WTC11 (cell line): Measurements from ENCODE around the gene LRRC1. TPM values are rescaled to one million over a fixed set of nuclear protein-coding genes. Genes with fewer than 3 reads are reported as not detected.

Experiments
- ATAC-seq: fragments of 200-7000 bp; cut with Tn5 transposase; 2 replicates; pipeline ENCODE4 v1.10.0; 2021; ENCODE audit warnings: mild to moderate bottlenecking, moderate library complexity
- CTCF ChIA-PET: fragments of 300-600 bp; sonication (Branson Sonifier 250); formaldehyde crosslinking; loops from one replicate; lab custom pipeline; 2021; ENCODE audit warnings: antibody characterized with exemption; lab: Charles Lee
- POLR2A ChIA-PET: fragments of 350-600 bp; sonication (Branson Sonifier 250); formaldehyde crosslinking; loops from one replicate; lab custom pipeline; 2021; ENCODE audit warnings: antibody characterized with exemption; lab: Charles Lee
- DNase-seq: peaks from one replicate; pipeline ENCODE4 v3.0.0; 2021; ENCODE audit warnings: low spot score
- H3K27ac Mint-ChIP-seq: 2 replicates; pipeline ENCODE4 v1.8.0; 2021; ENCODE audit warnings: mixed read lengths
- H3K27me3 Mint-ChIP-seq: 2 replicates; pipeline ENCODE4 v1.8.0; 2021; ENCODE audit warnings: low read depth, mild to moderate bottlenecking, moderate library complexity, mixed read lengths
- H3K36me3 Mint-ChIP-seq: 2 replicates; pipeline ENCODE4 v1.8.0; 2021; ENCODE audit warnings: mixed read lengths
- H3K4me1 Mint-ChIP-seq: 2 replicates; pipeline ENCODE4 v1.8.0; 2022; ENCODE audit warnings: mixed read lengths
- H3K4me3 Mint-ChIP-seq: 2 replicates; pipeline ENCODE4 v1.8.0; 2021; ENCODE audit warnings: mild to moderate bottlenecking, moderate library complexity, mixed read lengths
- H3K9me3 Mint-ChIP-seq: 2 replicates; pipeline ENCODE4 v1.8.0; 2021; ENCODE audit warnings: mixed read lengths
- CREB1 ChIP-seq: sonication (generic); formaldehyde crosslinking; IDR thresholded peaks from 2 replicates; pipeline ENCODE4 v1.8.0; 2023; ENCODE audit warnings: mild to moderate bottlenecking, missing genetic modification reagents
- EMX1 ChIP-seq: fragments of 250-450 bp; sonication (Bioruptor Pico); IDR thresholded peaks from 2 replicates; pipeline ENCODE4 v1.8.0; 2021; ENCODE audit warnings: mild to moderate bottlenecking
- FOXK1 ChIP-seq: sonication (generic); formaldehyde crosslinking; IDR thresholded peaks from 2 replicates; pipeline ENCODE4 v1.8.0; 2022; ENCODE audit warnings: mild to moderate bottlenecking, moderate library complexity, missing genetic modification reagents
- GABPB1 ChIP-seq: sonication (generic); formaldehyde crosslinking; IDR thresholded peaks from 2 replicates; pipeline ENCODE4 v1.8.1; 2023; ENCODE audit warnings: mild to moderate bottlenecking, missing genetic modification reagents
- GRHL2 ChIP-seq: fragments of 250-450 bp; sonication (Bioruptor Pico); IDR thresholded peaks from 2 replicates; pipeline ENCODE4 v1.8.0; 2022; ENCODE audit warnings: mild to moderate bottlenecking, moderate library complexity; ENCODE audit not compliant: insufficient replicate concordance, severe bottlenecking
- JUN ChIP-seq: sonication (generic); formaldehyde crosslinking; IDR thresholded peaks from 2 replicates; pipeline ENCODE4 v1.8.0; 2023; ENCODE audit warnings: mild to moderate bottlenecking, missing genetic modification reagents
- KAT7 ChIP-seq: sonication (generic); formaldehyde crosslinking; IDR thresholded peaks from 2 replicates; pipeline ENCODE4 v1.8.1; 2023; ENCODE audit warnings: missing genetic modification reagents, mild to moderate bottlenecking, borderline replicate concordance
- MYBL2 ChIP-seq: sonication (generic); formaldehyde crosslinking; IDR thresholded peaks from 2 replicates; pipeline ENCODE4 v1.8.1; 2023; ENCODE audit warnings: mild to moderate bottlenecking, moderate library complexity, missing genetic modification reagents
- NFYB ChIP-seq: sonication (generic); formaldehyde crosslinking; conservative IDR thresholded peaks from 2 replicates; pipeline ENCODE4 v1.8.0; 2022; ENCODE audit warnings: low read depth, missing genetic modification reagents
- RORB ChIP-seq: fragments of 250-450 bp; sonication (Bioruptor Pico); IDR thresholded peaks from 2 replicates; pipeline ENCODE4 v1.9.0; 2021; ENCODE audit warnings: mild to moderate bottlenecking
- TCF7 ChIP-seq: sonication (generic); formaldehyde crosslinking; IDR thresholded peaks from 2 replicates; pipeline ENCODE4 v1.8.0; 2022; ENCODE audit warnings: mild to moderate bottlenecking, low read depth, missing genetic modification reagents, moderate library complexity
- ZNF121 ChIP-seq: sonication (generic); formaldehyde crosslinking; IDR thresholded peaks from 2 replicates; pipeline ENCODE4 v1.8.0; 2023; ENCODE audit warnings: missing genetic modification reagents
- ZNF219 ChIP-seq: sonication (generic); formaldehyde crosslinking; IDR thresholded peaks from 2 replicates; pipeline ENCODE4 v1.8.0; 2023; ENCODE audit warnings: missing genetic modification reagents, mild to moderate bottlenecking, borderline replicate concordance
- ZNF263 ChIP-seq: sonication (generic); formaldehyde crosslinking; IDR thresholded peaks from 2 replicates; pipeline ENCODE4 v1.8.1; 2022; ENCODE audit warnings: low read depth, mild to moderate bottlenecking, moderate library complexity, missing genetic modification reagents
- ZNF416 ChIP-seq: fragments of 250-450 bp; sonication (Bioruptor Pico); IDR thresholded peaks from 2 replicates; pipeline ENCODE4 v1.9.0; 2021; ENCODE audit warnings: mild to moderate bottlenecking, inconsistent platforms
- ZNF671 ChIP-seq: fragments of 250-450 bp; sonication (Bioruptor Pico); IDR thresholded peaks from 2 replicates; pipeline ENCODE4 v1.8.0; 2021; ENCODE audit warnings: mild to moderate bottlenecking
- total RNA-seq: library from RNA; stranded (reverse); gene quantifications from 3 replicates; pipeline ENCODE4 v1.2.3, GENCODE V29; 2021
- TF ChIP-seq, protein P1 (sequence below): sonication (generic); formaldehyde crosslinking; IDR thresholded peaks from 2 replicates; pipeline ENCODE4 v1.8.1; 2023; ENCODE audit warnings: mild to moderate bottlenecking, missing genetic modification reagents
- TF ChIP-seq, protein P2 (sequence below): sonication (generic); formaldehyde crosslinking; IDR thresholded peaks from 2 replicates; pipeline ENCODE4 v1.8.0; 2022; ENCODE audit warnings: mild to moderate bottlenecking, missing genetic modification reagents
- TF ChIP-seq, protein P3 (sequence below): sonication (generic); formaldehyde crosslinking; conservative IDR thresholded peaks from 2 replicates; pipeline ENCODE4 v1.8.1; 2023; ENCODE audit warnings: mild to moderate bottlenecking, low read depth, missing genetic modification reagents, moderate library complexity
- TF ChIP-seq, protein P4 (sequence below): sonication (generic); formaldehyde crosslinking; IDR thresholded peaks from 2 replicates; pipeline ENCODE4 v1.8.0; 2022; ENCODE audit warnings: mild to moderate bottlenecking, missing genetic modification reagents
- TF ChIP-seq, protein P5 (sequence below): fragments of 200-600 bp; IDR thresholded peaks from 2 replicates; pipeline ENCODE4 v1.8.0; 2022; ENCODE audit warnings: antibody characterized with exemption
- TF ChIP-seq, protein P6 (sequence below): fragments of 250-450 bp; sonication (Bioruptor Pico); conservative IDR thresholded peaks from 2 replicates; pipeline ENCODE4 v1.9.0; 2021; ENCODE audit warnings: mild to moderate bottlenecking
- TF ChIP-seq, protein P7 (sequence below): sonication (generic); formaldehyde crosslinking; IDR thresholded peaks from 2 replicates; pipeline ENCODE4 v1.8.1; 2023; ENCODE audit warnings: mild to moderate bottlenecking, missing genetic modification reagents, moderate library complexity

Gene LRRC1
- total RNA-seq, 1 experiment from 2014 or later = 12.7 TPM

DNA sequence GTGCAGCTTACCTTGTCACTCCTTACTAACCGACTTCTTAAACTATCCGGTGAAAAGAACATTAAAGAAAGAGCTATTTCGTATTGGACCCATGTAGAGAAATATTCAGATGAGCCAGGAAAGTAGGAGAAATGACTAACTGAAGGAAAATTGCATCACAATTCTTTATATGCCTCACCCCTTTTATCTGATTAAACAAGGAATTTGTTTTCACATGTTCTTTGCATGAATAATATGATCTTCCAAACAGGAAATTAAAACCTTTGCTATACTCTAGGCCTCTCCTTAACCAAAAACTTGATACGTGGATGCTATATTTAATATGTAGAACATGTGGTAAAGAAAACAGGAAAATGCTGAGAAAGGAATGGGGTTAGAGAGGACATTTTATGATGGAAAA lies 41.9 kb upstream of the LRRC1 start (continued):
- TF ChIP-seq, protein P1, sequence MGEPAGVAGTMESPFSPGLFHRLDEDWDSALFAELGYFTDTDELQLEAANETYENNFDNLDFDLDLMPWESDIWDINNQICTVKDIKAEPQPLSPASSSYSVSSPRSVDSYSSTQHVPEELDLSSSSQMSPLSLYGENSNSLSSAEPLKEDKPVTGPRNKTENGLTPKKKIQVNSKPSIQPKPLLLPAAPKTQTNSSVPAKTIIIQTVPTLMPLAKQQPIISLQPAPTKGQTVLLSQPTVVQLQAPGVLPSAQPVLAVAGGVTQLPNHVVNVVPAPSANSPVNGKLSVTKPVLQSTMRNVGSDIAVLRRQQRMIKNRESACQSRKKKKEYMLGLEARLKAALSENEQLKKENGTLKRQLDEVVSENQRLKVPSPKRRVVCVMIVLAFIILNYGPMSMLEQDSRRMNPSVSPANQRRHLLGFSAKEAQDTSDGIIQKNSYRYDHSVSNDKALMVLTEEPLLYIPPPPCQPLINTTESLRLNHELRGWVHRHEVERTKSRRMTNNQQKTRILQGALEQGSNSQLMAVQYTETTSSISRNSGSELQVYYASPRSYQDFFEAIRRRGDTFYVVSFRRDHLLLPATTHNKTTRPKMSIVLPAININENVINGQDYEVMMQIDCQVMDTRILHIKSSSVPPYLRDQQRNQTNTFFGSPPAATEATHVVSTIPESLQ (CRISPR knock-in tag) = no peak

DNA sequence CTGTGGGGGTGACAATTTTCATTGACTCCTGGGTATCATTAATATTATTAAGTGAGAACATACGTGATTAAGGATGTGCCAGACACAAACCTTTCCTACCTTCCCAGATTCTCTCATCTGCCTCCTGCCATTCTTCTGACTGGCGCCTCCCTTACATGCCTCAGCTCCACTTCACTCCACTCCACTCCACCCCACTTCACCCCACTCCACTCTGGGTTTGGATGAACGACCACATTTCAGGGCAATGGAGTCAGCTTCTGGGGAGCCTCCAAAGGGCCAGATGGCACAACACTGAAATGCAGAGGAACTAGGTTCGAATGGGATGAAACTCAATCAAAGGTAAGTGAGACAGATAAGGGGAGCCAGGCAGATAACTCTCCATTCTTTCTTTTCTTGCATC lies 40.5 kb upstream of the LRRC1 start:
- peaks cover 3% of the 10 kb centered on the region; the same call in 1 of the 2 replicates for H3K4me1 Mint-ChIP-seq
- no peaks in the 10 kb centered on the region for H3K27me3 Mint-ChIP-seq
- ChIA-PET POLR2A (no interaction called here), CTCF (interaction anchor here (2.7 kb wide), 1 partner anchor 26 kb away, joined by 15 read pairs; no protein-coding TSS in a partner anchor)
- ATAC-seq (no peak), DNase-seq (no peak)
- H3K4me3 Mint-ChIP-seq = no peak overlapping the region
- H3K9me3 Mint-ChIP-seq = no peaks in the 10 kb centered on the region
- TF ChIP-seq, protein P2, sequence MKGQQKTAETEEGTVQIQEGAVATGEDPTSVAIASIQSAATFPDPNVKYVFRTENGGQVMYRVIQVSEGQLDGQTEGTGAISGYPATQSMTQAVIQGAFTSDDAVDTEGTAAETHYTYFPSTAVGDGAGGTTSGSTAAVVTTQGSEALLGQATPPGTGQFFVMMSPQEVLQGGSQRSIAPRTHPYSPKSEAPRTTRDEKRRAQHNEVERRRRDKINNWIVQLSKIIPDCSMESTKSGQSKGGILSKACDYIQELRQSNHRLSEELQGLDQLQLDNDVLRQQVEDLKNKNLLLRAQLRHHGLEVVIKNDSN = no peak
- no peak for TF ChIP-seq NFYB (CRISPR knock-in tag)
- TF ChIP-seq MYBL2 (CRISPR knock-in tag) = no peak
- no peak for TF ChIP-seq ZNF263 (CRISPR knock-in tag)
- TF ChIP-seq GABPB1 (CRISPR knock-in tag) = no peak
- no peak for TF ChIP-seq RORB (CRISPR knock-in tag)
- TF ChIP-seq, protein P3, sequence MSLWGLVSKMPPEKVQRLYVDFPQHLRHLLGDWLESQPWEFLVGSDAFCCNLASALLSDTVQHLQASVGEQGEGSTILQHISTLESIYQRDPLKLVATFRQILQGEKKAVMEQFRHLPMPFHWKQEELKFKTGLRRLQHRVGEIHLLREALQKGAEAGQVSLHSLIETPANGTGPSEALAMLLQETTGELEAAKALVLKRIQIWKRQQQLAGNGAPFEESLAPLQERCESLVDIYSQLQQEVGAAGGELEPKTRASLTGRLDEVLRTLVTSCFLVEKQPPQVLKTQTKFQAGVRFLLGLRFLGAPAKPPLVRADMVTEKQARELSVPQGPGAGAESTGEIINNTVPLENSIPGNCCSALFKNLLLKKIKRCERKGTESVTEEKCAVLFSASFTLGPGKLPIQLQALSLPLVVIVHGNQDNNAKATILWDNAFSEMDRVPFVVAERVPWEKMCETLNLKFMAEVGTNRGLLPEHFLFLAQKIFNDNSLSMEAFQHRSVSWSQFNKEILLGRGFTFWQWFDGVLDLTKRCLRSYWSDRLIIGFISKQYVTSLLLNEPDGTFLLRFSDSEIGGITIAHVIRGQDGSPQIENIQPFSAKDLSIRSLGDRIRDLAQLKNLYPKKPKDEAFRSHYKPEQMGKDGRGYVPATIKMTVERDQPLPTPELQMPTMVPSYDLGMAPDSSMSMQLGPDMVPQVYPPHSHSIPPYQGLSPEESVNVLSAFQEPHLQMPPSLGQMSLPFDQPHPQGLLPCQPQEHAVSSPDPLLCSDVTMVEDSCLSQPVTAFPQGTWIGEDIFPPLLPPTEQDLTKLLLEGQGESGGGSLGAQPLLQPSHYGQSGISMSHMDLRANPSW (CRISPR knock-in tag) = no peak
- TF ChIP-seq EMX1 (CRISPR knock-in tag) = no peak
- no peak for TF ChIP-seq JUN (CRISPR knock-in tag)
- TF ChIP-seq ZNF416 (CRISPR knock-in tag) = no peak
- no peak for TF ChIP-seq FOXK1 (CRISPR knock-in tag)
- no peak for TF ChIP-seq ZNF121
- TF ChIP-seq KAT7 (CRISPR knock-in tag) = no peak
- no peak for TF ChIP-seq GRHL2 (CRISPR knock-in tag)
- TF ChIP-seq, protein P4, sequence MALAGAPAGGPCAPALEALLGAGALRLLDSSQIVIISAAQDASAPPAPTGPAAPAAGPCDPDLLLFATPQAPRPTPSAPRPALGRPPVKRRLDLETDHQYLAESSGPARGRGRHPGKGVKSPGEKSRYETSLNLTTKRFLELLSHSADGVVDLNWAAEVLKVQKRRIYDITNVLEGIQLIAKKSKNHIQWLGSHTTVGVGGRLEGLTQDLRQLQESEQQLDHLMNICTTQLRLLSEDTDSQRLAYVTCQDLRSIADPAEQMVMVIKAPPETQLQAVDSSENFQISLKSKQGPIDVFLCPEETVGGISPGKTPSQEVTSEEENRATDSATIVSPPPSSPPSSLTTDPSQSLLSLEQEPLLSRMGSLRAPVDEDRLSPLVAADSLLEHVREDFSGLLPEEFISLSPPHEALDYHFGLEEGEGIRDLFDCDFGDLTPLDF (CRISPR knock-in tag) = no peak
- TF ChIP-seq TCF7 (CRISPR knock-in tag) = no peak
- no peak for TF ChIP-seq ZNF219 (CRISPR knock-in tag)
- no peaks in the 10 kb centered on the region for H3K36me3 Mint-ChIP-seq
- no peak overlapping the region for H3K27ac Mint-ChIP-seq

DNA sequence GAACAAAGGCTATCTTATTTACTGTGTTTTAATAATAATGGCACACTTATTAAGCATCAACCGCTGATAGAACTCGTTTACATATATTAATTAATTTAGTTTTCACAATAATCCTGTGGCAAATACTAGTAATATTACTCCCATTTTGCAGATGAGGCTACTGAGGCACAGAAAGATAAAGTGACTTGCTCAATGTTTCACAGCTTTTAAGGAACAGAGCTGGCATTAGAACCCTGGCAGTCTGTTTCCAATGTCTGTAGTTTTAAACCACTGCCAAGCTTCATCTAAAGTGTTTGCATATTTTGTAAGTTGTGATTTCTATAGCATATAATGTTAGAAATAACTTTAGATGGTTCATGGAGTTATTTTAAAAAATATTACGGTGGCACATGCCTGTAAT lies 38.4 kb upstream of the LRRC1 start:
- H3K27ac Mint-ChIP-seq = no peak overlapping the region
- H3K9me3 Mint-ChIP-seq = no peaks in the 10 kb centered on the region
- ChIA-PET POLR2A (no interaction called here), CTCF (interaction anchor here (1.3 to 2.0 kb wide), 3 partner anchors 21 to 31 kb away, joined by 3 to 5 read pairs (median 4); no protein-coding TSS in a partner anchor)
- ATAC-seq (no peak), DNase-seq (no peak)
- peaks cover 3% of the 10 kb centered on the region; the same call in 1 of the 2 replicates for H3K4me1 Mint-ChIP-seq
- H3K36me3 Mint-ChIP-seq = no peaks in the 10 kb centered on the region
- no peak overlapping the region for H3K4me3 Mint-ChIP-seq
- H3K27me3 Mint-ChIP-seq = no peaks in the 10 kb centered on the region
- no peak for TF ChIP-seq ZNF671 (CRISPR knock-in tag)
- no peak for TF ChIP-seq ZNF219 (CRISPR knock-in tag)
- TF ChIP-seq ZNF263 (CRISPR knock-in tag) = no peak
- no peak for TF ChIP-seq GRHL2 (CRISPR knock-in tag)
- no peak for TF ChIP-seq CREB1 (CRISPR knock-in tag)
- no peak for TF ChIP-seq EMX1 (CRISPR knock-in tag)
- TF ChIP-seq ZNF121 = no peak
- TF ChIP-seq RORB (CRISPR knock-in tag) = no peak
- TF ChIP-seq, protein P5, sequence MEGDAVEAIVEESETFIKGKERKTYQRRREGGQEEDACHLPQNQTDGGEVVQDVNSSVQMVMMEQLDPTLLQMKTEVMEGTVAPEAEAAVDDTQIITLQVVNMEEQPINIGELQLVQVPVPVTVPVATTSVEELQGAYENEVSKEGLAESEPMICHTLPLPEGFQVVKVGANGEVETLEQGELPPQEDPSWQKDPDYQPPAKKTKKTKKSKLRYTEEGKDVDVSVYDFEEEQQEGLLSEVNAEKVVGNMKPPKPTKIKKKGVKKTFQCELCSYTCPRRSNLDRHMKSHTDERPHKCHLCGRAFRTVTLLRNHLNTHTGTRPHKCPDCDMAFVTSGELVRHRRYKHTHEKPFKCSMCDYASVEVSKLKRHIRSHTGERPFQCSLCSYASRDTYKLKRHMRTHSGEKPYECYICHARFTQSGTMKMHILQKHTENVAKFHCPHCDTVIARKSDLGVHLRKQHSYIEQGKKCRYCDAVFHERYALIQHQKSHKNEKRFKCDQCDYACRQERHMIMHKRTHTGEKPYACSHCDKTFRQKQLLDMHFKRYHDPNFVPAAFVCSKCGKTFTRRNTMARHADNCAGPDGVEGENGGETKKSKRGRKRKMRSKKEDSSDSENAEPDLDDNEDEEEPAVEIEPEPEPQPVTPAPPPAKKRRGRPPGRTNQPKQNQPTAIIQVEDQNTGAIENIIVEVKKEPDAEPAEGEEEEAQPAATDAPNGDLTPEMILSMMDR = no peak
- TF ChIP-seq, protein P6, sequence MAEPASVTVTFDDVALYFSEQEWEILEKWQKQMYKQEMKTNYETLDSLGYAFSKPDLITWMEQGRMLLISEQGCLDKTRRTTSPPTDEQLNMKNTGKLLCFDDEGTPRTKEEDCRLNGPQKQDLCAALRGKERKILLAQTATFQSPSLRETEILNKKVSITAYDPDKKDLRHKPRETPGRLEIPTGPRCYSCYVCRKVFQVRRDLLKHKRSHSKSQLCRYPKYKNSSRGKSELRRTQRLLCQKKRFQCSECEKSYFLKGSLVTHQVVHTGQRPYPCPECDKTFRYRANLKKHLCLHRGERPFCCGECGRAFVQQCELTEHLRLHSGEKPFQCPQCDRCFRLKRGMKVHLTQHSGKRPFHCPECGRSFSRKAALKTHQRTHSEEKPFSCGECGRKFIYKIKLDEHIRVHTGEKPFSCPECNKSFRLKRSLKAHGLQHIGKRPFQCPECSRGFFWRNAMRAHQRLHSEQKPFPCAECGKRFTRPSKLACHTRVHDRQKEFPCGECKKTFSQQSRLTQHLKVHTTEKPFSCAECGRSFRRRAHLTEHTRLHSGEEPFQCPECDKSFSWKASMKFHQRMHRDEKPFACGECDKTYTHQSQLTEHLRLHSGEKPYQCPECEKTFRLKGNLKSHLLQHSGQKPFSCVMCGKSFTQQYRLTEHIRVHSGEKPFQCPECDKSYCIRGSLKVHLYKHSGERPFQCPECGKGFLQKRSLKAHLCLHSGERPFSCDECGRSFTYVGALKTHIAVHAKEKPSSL (CRISPR knock-in tag) = no peak
- TF ChIP-seq, protein P7, sequence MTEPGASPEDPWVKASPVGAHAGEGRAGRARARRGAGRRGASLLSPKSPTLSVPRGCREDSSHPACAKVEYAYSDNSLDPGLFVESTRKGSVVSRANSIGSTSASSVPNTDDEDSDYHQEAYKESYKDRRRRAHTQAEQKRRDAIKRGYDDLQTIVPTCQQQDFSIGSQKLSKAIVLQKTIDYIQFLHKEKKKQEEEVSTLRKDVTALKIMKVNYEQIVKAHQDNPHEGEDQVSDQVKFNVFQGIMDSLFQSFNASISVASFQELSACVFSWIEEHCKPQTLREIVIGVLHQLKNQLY (CRISPR knock-in tag) = no peak
